ENCODE results near the gene RAVER1.

DNA sequence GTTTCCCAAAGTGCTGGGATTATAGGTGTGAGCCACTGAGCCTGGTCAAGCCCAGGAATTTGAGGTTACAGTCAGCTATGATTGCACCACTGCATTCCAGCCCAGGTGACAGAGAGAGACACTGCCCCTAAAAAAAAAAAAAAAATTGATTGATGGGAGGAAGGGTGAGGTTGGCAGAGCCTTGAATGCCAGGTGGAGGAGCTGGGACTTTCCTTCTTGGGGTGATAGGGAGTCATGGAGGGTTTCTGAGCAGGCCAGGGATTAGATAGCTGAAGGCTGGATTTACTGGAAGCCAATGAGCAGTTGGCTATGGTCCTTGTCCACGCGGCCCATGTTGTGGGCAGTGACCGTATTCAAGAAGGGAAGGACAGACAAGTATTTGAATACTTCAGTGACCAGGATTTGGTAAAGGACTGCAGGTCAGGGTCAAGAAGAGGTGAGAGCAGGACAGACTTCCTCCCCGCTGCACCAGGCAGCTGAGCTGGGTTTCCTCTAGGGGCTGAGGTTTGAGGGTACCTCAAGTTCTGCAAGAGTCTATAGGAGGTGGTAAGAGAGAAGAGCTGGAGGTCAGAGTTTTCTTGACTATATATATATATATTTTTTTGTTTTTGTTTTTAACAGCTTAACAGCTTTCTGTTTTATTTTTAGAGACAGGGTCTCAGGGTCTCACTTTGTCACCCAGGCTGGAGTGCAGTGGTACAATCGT is 53.4 kb downstream of the RAVER1 start:
- TF ChIP-seq CTCF (conservative IDR thresholded peaks at IDR 0.05; ENCODE audit: low read depth, low read length) (no peak), EZH2 (IDR thresholded peaks at IDR 0.05; ENCODE audit: borderline replicate concordance, low read depth, low read length, poor library complexity, severe bottlenecking) (no peak)

All from A673 (cell line).